GM12874 (cell line): ENCODE results near the gene SLC46A1.

Experiments
- TF ChIP-seq, protein P1 (sequence below): IDR thresholded peaks from 2 replicates; pipeline ENCODE4 v1.5.1; 2011; ENCODE audit warnings: low read depth, mild to moderate bottlenecking, control low read depth, low read length, moderate library complexity; ENCODE audit not compliant: insufficient read depth

Gene SLC46A1

GRCh38 chr17:28407974-28408306 lies 1.9 kb upstream of the SLC46A1 start:
- TF ChIP-seq, protein P1, sequence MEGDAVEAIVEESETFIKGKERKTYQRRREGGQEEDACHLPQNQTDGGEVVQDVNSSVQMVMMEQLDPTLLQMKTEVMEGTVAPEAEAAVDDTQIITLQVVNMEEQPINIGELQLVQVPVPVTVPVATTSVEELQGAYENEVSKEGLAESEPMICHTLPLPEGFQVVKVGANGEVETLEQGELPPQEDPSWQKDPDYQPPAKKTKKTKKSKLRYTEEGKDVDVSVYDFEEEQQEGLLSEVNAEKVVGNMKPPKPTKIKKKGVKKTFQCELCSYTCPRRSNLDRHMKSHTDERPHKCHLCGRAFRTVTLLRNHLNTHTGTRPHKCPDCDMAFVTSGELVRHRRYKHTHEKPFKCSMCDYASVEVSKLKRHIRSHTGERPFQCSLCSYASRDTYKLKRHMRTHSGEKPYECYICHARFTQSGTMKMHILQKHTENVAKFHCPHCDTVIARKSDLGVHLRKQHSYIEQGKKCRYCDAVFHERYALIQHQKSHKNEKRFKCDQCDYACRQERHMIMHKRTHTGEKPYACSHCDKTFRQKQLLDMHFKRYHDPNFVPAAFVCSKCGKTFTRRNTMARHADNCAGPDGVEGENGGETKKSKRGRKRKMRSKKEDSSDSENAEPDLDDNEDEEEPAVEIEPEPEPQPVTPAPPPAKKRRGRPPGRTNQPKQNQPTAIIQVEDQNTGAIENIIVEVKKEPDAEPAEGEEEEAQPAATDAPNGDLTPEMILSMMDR = no peak

DNA sequence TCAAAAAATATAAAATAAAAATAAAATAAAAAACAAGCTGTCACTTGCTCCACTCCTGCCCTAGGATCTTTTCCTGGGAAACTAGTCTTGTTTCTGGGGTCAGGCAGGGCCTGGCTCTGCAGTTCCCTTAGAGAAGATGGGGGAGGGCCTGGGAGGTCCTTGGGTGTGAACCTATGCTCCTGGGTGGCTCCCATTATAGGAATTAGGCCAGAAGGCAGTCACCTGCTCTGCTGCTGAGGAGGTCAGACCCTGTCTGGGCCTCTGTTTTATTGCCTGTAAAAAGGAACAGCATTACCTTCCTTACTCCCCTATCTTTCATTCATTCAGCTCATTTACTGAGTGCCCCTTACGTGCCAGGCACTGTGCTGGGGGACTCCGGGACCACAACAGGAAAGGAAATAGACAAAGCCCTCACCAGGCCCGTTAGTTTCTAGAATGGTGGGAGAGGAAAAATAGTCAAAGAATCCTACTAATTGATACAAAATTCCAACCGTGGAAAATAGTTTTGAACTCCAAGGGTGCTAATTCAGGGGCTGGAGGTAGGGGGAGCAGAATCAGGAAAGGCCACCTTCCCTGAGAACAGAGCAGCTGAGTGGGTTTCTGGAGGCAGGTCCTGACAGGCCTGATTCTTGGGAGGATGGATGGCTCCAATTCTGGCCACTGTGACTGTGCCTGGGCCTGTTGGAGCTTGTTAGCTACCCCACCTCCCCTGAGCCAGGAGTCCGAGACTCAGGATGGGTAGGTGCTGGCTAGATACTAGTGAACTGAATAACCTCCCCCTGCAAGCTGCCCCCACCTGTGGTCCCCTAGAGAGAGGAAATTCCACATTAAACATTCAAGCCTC lies 1.3 kb upstream of the SLC46A1 start:
- TF ChIP-seq, protein P1 = no peak

GRCh38 chr17:28406473-28406814 lies 432 bp upstream of the SLC46A1 start:
- TF ChIP-seq, protein P1 = no peak

DNA sequence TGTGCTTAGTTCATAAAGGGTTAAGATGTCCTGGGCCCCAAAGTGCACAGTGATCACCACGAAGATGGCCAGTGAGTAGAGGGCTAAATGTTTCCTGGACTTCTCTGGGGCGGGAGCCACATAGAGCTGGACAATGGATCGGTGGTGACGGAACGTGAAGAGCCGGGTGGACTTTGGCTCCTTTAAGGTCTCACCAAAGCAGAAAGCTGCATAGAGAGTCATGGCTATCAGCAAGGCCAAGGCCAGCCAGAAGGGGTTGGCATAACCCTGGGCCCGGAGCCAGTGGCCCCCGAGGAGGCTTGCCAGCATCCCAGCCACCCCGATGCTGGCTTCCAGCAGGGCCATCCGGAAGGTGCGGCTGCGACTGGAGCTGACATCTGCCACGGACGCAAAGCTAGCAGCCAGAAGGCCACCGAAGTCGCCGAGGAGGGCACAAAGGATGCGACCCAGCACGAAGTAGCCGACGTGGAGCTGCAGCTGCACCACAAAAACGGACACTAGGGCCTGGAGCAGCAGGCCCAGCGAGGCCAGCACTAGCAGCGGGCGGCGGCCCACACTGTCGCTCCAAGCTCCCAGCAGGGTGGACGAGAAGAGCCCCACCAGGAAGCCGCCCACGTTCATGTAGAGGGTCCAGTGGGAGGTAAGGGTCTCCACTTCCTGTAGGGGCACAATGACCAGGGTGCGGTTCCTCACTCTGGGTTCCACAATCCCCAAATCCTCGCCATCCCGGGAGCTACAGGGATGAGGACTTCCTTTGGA lies 1.0 kb downstream of the SLC46A1 start:
- TF ChIP-seq, protein P1 = no peak

DNA sequence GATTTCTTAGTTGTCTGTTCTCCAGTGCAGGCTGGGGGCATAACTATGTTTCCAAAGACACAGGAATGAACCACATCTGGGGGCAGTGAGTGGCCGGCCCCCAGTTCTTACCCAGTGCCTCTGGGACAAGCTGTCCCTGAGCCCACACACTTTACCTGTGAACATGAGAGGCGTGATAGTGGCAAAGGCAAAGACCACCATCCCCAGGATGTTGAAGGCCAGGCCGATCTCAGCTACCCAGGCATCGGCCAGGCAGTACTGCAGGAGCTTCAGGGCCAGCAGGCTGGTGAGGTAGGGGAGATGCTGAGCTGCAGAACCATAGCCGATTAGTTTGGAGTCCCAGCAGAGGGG lies 1.6 kb downstream of the SLC46A1 start:
- TF ChIP-seq, protein P1 = no peak

DNA sequence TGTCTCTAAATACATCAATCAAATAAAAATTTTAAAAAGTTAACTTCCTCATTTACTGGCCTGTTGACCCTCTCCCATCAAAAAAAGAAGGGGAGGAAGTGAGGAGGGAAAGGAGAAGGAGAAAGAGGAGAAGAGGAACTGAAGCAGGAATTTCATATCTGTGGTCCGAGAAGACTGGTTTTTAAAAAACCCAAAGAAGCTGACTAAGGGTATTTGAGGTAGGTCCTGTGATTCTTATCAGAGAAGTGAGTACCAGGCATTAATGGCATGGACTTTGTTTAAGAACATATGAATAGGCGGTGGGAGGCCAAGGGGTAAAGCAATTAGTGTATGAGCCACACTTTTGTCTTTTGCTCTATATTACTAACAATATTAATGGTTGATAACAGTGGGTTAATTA lies 2.0 kb downstream of the SLC46A1 start:
- TF ChIP-seq, protein P1 = no peak

DNA sequence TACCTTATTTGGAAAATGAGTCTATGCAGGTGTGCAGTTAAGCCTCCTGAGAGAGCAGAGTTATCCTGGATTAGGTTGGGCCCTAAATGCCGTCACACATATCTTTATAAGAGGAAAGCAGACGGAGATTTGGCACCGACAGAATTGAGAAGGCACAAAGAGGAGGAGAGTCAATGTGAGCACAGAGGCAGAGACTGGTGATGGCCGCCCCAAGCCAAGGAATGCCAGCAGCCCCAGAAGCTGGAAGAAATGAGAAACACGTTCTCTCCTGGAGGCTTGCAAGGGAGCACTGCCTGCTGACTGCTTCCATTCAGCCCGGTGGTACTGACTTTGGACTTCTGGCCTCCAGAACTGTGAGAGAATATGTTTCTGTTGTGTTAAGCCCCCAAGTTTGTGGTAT lies 3.2 kb downstream of the SLC46A1 start:
- TF ChIP-seq, protein P1 = no peak
